Right atrium auricular region (tissue), 2 donors: Measurements from ENCODE around the gene RGMA. TPM values are rescaled to one million over a fixed set of nuclear protein-coding genes. Genes with fewer than 3 reads are reported as not detected.

ENCODE experiments used
- DNase-seq: peaks from one replicate; pipeline ENCODE4 v3.0.0-alpha.2; 2019; ENCODE audit warnings: low spot score
- H3K27ac ChIP-seq, 2 donors: fragments of 200-600 bp; sonication (generic); 1 replicate in 1 of 2; 2 replicates in 1 of 2; pipeline ENCODE4 v1.5.1; 2016 to 2019
- H3K27me3 ChIP-seq, 2 donors: fragments of 200-600 bp; sonication (generic); one replicate each; pipeline versions ENCODE4 v1.5.1 to v1.6.0; 2017 to 2019
- H3K36me3 ChIP-seq: fragments of 200-600 bp; sonication (generic); one replicate; pipeline ENCODE4 v1.5.1; 2016
- H3K4me1 ChIP-seq, 2 donors: fragments of 200-600 bp; sonication (generic); one replicate each; pipeline versions ENCODE4 v1.5.1 to v1.6.0; 2017 to 2019
- H3K4me3 ChIP-seq, 2 donors: fragments of 200-600 bp; sonication (generic); 1 replicate in 1 of 2; 2 replicates in 1 of 2; pipeline ENCODE4 v1.5.1; 2017 to 2019; ENCODE audit warnings: mild to moderate bottlenecking in 1 of 2, moderate library complexity in 1 of 2
- H3K9me3 ChIP-seq, 2 donors: fragments of 200-600 bp; sonication (generic); one replicate each; pipeline ENCODE4 v1.5.1; 2019
- total RNA-seq, 2 donors: library from RNA; depleted of rRNA; stranded (reverse); fragments of >200 nt; gene quantifications; one replicate each; pipeline ENCODE4 v1.1.0, GENCODE V29; 2016
- TF ChIP-seq, protein P1 (sequence below), 2 donors: fragments of 200-600 bp; sonication (generic); IDR thresholded peaks; one replicate each; pipeline ENCODE4 v1.5.1; 2019; ENCODE audit warnings: antibody characterized with exemption in 2 of 2

Gene RGMA
- total RNA-seq, 2 donors from 2014 or later: 7.2 to 9.9 TPM

DNA sequence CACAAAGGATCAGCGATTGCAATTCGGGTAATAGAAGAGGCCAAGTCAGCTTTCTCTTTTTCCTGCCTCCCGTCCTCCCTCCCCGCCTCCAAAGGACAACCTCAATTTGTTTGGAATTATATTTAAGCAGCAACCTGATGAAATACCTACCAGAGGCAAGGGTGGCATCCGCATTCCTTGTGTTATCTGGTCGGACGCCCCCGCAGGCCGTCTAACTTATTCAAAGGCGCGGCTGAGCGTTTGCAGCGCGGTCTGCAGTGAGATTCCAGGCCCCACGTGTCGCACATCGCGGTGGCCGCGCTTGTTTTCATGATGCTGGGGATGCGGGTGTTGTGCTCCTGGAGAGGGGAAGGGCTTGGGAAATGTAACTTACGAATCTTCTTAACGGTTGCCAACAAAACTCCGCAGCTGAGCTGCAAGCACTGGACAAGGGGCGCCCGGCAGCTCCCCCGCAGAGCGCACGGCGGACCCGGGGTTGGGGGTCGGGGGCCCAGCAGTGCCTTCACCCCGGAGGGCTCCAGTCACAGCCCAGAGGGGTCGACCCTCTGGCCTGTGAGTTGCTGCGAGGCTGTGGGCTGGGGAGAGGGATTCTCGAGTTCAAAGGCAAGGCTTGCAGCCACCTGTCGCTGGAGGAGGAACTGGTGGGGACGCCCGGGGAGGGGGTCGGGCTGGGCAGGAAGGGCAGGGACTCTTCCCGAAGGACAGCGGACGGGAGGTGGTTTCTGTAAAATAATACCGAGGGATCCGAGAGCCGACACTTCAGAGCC lies 20.5 kb upstream of the RGMA start:
- H3K9me3 ChIP-seq: no peaks in the 10 kb centered on the region
- TF ChIP-seq, protein P1, sequence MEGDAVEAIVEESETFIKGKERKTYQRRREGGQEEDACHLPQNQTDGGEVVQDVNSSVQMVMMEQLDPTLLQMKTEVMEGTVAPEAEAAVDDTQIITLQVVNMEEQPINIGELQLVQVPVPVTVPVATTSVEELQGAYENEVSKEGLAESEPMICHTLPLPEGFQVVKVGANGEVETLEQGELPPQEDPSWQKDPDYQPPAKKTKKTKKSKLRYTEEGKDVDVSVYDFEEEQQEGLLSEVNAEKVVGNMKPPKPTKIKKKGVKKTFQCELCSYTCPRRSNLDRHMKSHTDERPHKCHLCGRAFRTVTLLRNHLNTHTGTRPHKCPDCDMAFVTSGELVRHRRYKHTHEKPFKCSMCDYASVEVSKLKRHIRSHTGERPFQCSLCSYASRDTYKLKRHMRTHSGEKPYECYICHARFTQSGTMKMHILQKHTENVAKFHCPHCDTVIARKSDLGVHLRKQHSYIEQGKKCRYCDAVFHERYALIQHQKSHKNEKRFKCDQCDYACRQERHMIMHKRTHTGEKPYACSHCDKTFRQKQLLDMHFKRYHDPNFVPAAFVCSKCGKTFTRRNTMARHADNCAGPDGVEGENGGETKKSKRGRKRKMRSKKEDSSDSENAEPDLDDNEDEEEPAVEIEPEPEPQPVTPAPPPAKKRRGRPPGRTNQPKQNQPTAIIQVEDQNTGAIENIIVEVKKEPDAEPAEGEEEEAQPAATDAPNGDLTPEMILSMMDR (IDR thresholded peaks at IDR 0.05): no peak
- H3K4me3 ChIP-seq: no peak overlapping the region
- no peak for DNase-seq
- H3K27ac ChIP-seq: no peak overlapping the region
- H3K36me3 ChIP-seq: no peaks in the 10 kb centered on the region
- H3K27me3 ChIP-seq: peaks cover 0 to 3% of the 10 kb centered on the region in 2 donors
- no peaks in the 10 kb centered on the region for H3K4me1 ChIP-seq

DNA sequence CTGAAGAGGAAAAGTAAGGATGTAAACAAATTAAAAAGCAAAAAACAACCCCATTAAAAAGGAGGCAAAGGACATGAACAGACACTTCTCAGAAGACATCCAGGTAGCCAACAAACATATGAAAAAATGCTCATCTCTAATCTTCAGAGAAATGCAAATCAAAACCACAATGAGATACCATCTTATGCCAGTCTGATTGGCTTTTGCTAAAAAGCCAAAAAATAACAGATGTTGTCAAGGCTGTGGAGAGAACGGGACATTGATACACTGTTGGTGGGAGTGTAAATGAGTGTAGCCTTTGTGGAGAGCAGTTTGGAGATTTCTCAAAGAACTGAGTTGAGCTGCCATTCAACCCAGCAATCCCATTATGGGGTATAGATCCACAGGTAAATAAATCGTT lies 18.6 kb upstream of the RGMA start:
- Histone ChIP-seq H3K4me1 (no peaks in the 10 kb centered on the region), H3K36me3 (no peaks in the 10 kb centered on the region), H3K4me3 (no peak overlapping the region), H3K27ac (no peak overlapping the region), H3K27me3 (peaks cover 0 to 3% of the 10 kb centered on the region in 2 donors), H3K9me3 (peaks cover 0 to 11% of the 10 kb centered on the region in 2 donors)
- no peak for DNase-seq
- TF ChIP-seq, protein P1 (IDR thresholded peaks at IDR 0.05): no peak

DNA sequence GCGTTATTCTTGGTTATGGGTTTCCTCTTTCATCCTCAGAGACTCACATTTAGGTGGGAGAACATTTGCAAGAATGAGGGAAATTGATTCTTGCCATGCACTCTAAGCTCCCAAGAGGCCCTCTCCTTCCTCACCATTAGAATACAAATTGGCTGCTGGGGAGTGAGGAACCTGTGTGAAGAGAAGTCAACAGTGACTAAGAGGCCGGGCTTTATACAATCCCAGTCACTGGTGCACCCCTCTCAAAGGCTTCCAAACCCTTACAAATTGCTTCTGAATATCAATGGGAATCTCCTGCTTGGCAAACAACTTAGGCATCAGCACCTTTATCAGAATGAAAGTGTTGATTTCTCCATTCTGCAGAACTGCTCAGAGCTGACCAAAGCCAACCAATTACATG lies 16.5 kb upstream of the RGMA start:
- H3K36me3 ChIP-seq: no peaks in the 10 kb centered on the region
- no peak overlapping the region for H3K4me3 ChIP-seq
- H3K4me1 ChIP-seq: no peaks in the 10 kb centered on the region
- no peak overlapping the region for H3K27ac ChIP-seq
- TF ChIP-seq, protein P1 (IDR thresholded peaks at IDR 0.05): no peak
- DNase-seq: no peak
- peaks cover 0 to 11% of the 10 kb centered on the region in 2 donors for H3K9me3 ChIP-seq
- peaks cover 0 to 3% of the 10 kb centered on the region in 2 donors for H3K27me3 ChIP-seq

DNA sequence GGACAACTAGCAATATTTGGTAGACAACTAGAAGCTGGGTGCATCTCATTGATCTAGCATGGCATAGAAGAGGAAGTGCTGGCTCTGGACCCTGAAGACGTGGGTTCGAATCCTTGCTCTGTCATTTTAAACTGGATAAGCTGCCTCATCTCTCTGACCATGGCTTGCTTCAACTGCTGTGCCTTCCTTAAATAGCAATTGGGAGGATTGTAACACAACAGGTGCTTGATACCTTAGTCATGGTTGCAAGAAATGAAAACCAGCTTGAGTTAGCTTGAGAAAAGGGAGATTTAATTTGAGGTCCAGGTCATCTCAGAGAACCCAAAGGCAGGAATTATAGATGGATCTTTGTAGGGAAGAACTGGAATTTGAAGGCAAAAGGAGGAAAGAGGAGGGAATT lies 14.8 kb upstream of the RGMA start:
- Histone ChIP-seq H3K9me3 (peaks cover 0 to 11% of the 10 kb centered on the region in 2 donors), H3K4me1 (no peaks in the 10 kb centered on the region), H3K36me3 (no peaks in the 10 kb centered on the region), H3K27ac (no peak overlapping the region), H3K27me3 (no peaks in the 10 kb centered on the region), H3K4me3 (no peak overlapping the region)
- no peak for DNase-seq
- TF ChIP-seq, protein P1 (IDR thresholded peaks at IDR 0.05): no peak

DNA sequence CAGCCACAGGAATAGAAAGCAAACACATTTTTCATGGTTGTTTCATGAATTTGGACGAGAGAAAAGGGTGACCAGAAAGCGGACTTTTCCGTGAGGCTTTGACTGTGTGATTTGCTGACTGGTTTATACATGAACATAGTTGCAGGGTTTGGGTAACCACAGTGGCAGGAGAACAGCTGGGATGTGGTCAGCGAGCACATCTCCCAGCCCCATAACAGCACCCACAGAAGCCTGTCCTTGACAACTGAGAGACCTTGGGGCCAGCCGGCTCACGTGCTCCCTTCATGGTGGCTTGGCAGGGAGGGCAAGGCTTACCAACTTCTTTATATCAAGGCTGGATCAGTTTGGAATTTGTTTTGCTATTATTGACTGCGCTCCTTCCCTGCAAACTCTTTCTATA lies 13.2 kb upstream of the RGMA start:
- TF ChIP-seq, protein P1 (IDR thresholded peaks at IDR 0.05): no peak
- Histone ChIP-seq H3K36me3 (no peaks in the 10 kb centered on the region), H3K27ac (no peak overlapping the region), H3K27me3 (no peaks in the 10 kb centered on the region), H3K9me3 (peaks cover 0 to 11% of the 10 kb centered on the region in 2 donors), H3K4me1 (no peaks in the 10 kb centered on the region), H3K4me3 (no peak overlapping the region)
- DNase-seq: no peak

DNA sequence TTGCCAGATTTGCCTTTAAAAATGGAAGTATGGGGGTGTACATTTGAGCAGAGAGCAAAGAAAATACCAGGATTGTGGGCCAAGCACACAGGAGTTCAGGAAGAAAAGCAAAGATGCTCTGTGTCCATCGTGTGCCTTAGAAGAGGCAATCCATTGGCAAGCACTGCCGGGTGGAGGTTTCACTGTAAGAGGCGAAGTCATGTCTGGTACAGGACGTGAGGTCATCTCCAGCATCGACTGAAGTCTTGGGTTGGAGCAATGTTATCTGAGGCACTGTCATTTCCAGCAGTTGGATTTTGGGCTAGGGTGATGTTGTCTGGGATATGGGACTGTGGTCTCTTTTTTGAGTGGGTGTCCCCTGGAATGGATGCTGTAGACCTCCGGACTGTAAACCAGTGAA lies 4.8 kb upstream of the RGMA start:
- TF ChIP-seq, protein P1 (IDR thresholded peaks at IDR 0.05): no peak
- no peak overlapping the region for H3K27ac ChIP-seq

More for the DNA sequence above, 4.8 kb upstream of the RGMA start:
- Histone ChIP-seq H3K4me1 (peaks cover 0 to 12% of the 10 kb centered on the region in 2 donors), H3K4me3 (no peak overlapping the region), H3K9me3 (no peaks in the 10 kb centered on the region), H3K27me3 (no peaks in the 10 kb centered on the region), H3K36me3 (no peaks in the 10 kb centered on the region)
- DNase-seq: no peak
